ENCODE results near the gene SAMD4A. TPM values are rescaled to one million over a fixed set of nuclear protein-coding genes. Genes with fewer than 3 reads are reported as not detected.

The SAMD4A gene
- total and polyA plus RNA-seq, 8 donors, result 2.5 to 67.4 (median 15.9) TPM

DNA sequence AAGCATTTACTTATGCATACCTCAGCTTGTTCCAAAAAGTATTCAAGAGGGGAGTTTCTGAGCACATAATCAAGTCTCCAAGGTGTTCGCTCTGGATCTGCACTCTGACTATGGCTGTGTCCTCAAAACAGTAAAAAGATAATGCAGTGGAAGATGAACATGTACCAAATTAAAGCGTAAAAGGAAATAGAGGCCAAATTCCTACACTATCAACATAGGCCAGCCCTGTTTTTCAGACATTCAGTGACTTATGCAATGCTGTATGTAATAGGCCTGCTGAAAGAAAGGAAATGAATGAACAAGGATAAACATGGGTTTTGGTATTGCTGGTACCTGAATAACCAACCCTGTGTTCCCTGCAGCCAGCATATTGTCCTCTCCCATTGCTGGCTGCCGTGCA is 115.7 kb downstream of the SAMD4A start:
- Histone ChIP-seq H3K27ac (peak overlapping the region in 1 of 5 donors; percentile 88), H3K9me3 (no peaks in the 10 kb centered on the region), H3K4me1 (peaks cover 9 to 39% (median 35%) of the 10 kb centered on the region in 4 donors), H3K36me3 (no peaks in the 10 kb centered on the region), H3K27me3 (no peaks in the 10 kb centered on the region), H3K4me3 (no peak overlapping the region)
- 93 to 98% (median 95%) methylated on average over 3 of the region's 3 CpGs for WGBS, 5 donors
- intact Hi-C loops (cut with DNase I; ENCODE audit: low total_unique reads), result no loop called here
- no peak for TF ChIP-seq POLR2AphosphoS5 (IDR thresholded peaks at IDR 0.05)
- no peak for TF ChIP-seq CTCF (IDR thresholded peaks at IDR 0.05)
- TF ChIP-seq POLR2A (IDR thresholded peaks at IDR 0.05), result no peak
- TF ChIP-seq EP300 (IDR thresholded peaks at IDR 0.05), result no peak
- DNase-seq, result no peak

DNA sequence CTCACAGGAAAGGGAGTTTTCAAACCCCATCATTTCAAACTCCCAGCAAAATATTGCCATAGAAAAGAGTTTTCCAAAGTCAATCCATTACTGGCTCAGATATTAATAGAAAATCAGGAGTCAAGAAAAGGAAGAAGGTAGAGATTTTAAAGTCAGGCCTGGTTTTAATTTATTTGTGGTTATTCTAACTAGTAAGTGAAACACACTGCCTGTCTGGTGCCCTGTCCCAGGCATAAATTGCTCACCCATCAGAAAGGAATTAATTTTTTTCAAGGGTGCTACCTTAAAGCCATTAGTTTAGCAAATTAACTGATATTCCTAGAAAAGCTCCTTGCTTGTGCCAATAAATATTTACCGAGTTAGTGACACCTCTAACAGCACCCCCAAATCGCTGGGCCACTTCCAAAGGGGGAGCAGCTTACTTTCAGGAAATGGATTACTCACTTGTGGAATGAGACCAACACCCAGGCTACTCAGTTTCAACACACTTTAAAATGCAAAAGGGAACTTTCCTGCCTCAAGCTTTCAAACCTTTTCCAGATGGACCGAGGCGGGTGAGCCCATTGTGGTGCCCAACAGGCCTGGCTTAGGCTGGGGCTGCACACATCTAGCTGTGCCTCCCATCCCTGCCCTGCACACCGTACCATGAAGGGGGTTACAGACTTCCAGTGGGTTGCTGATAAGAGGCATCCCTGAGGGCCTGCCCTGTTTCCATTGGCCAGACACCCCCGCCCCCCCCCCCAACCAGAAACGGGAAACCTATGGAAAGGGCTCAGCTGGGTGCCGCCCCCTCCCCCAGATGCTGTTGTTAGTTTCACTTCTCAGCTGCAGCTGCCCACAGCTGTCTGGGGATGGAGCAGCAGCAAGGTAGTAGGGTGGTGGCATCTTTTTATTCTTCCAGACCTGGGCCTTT is 117.2 kb downstream of the SAMD4A start:
- intact Hi-C loops (cut with DNase I; ENCODE audit: low total_unique reads), result no loop called here
- TF ChIP-seq EP300 (IDR thresholded peaks at IDR 0.05), result no peak
- no peak for TF ChIP-seq POLR2A (IDR thresholded peaks at IDR 0.05)
- peak in 1 of 3 donors; percentile 74 for TF ChIP-seq POLR2AphosphoS5 (IDR thresholded peaks at IDR 0.05)
- TF ChIP-seq CTCF (IDR thresholded peaks at IDR 0.05), result no peak
- Histone ChIP-seq H3K4me3 (no peak overlapping the region), H3K9me3 (no peaks in the 10 kb centered on the region), H3K27me3 (no peaks in the 10 kb centered on the region), H3K4me1 (peaks cover 9 to 39% (median 35%) of the 10 kb centered on the region in 4 donors), H3K27ac (peak overlapping the region in 4 of 5 donors; percentile 63 to 88 (median 86)), H3K36me3 (no peaks in the 10 kb centered on the region)
- peak in 1 of 2 donors; percentile 60 for DNase-seq
- 34 to 51% (median 45%) methylated on average over 8 of the region's 8 CpGs for WGBS, 5 donors

- intact Hi-C loops (cut with DNase I; ENCODE audit: low total_unique reads), result no loop called here
- 83 to 92% (median 89%) methylated on average over 4 of the region's 4 CpGs for WGBS, 5 donors
- TF ChIP-seq EP300 (IDR thresholded peaks at IDR 0.05) (no peak), POLR2AphosphoS5 (IDR thresholded peaks at IDR 0.05) (no peak), POLR2A (IDR thresholded peaks at IDR 0.05) (no peak), CTCF (IDR thresholded peaks at IDR 0.05) (no peak)
- Histone ChIP-seq H3K4me1 (peaks cover 9 to 39% (median 35%) of the 10 kb centered on the region in 4 donors), H3K27me3 (no peaks in the 10 kb centered on the region), H3K27ac (peak overlapping the region in 4 of 5 donors; percentile 78 to 88 (median 86)), H3K9me3 (no peaks in the 10 kb centered on the region), H3K4me3 (no peak overlapping the region), H3K36me3 (no peaks in the 10 kb centered on the region)
- no peak for DNase-seq
These were observed 118.4 kb downstream of the SAMD4A start for GRCh38 chr14:54685286-54685845.

DNA sequence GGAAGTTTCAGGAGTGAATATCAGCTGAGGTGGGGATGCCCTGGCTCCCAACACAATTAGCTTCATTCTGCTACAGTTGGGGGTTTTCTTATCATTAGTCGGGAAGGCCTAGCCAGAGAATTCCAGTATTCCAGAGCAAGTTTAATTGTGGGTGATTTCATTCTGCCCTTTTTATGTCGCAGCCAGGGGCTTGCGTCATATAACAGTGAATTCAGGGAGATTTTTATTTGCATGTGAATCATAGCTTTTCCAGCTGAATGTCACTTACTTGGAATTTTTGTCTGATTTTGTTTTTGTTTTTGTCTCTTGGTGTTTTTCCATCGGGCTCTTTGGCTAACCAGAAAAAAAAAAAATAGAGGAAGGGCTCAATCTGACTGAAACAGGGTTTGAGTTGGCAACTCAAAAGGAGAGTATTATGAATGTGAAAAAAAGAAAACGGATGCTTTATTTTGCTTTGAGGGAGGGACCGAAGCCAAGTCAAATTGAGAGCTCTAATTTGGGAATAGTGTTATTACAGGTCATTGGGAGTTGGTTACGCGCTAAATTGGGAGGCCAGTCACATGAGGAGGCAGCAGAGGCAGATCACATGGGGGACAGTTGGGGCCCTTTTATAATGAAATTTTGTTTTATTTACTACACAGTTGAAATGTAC is 119.4 kb downstream of the SAMD4A start:
- H3K9me3 ChIP-seq, result no peaks in the 10 kb centered on the region
- H3K4me1 ChIP-seq, result peaks cover 9 to 45% (median 38%) of the 10 kb centered on the region in 4 donors
- peak overlapping the region; percentile 78 to 88 (median 85) for H3K27ac ChIP-seq
- peak in 1 of 2 donors; percentile 65 for DNase-seq
- intact Hi-C loops (cut with DNase I; ENCODE audit: low total_unique reads), result no loop called here
- no peaks in the 10 kb centered on the region for H3K36me3 ChIP-seq
- TF ChIP-seq EP300 (IDR thresholded peaks at IDR 0.05) (no peak), POLR2A (IDR thresholded peaks at IDR 0.05) (no peak), CTCF (IDR thresholded peaks at IDR 0.05) (no peak), POLR2AphosphoS5 (IDR thresholded peaks at IDR 0.05) (peak; percentile 16 to 65 (median 56))
- no peak overlapping the region for H3K4me3 ChIP-seq
- 42 to 67% (median 64%) methylated on average over 8 of the region's 8 CpGs for WGBS, 5 donors
- H3K27me3 ChIP-seq, result no peaks in the 10 kb centered on the region

All from stomach (tissue), 9 donors.